HCT116 (cell line): ENCODE measurements around the gene TDRD9. TPM values are rescaled to one million over a fixed set of nuclear protein-coding genes. Genes with fewer than 3 reads are reported as not detected.

Experiments used
- ATAC-seq: fragments of 200-7000 bp; cut with Tn5 transposase; 2 replicates; pipeline ENCODE4 v1.9.1; 2020; ENCODE audit warnings: mild to moderate bottlenecking, moderate library complexity
- BruUV-seq: library from RNA; stranded (reverse); fragments of 400-500 nt; replicated peaks from 2 replicates; lab custom pipeline; 2021; lab: Mats Ljungman, UMichigan
- CTCF ChIA-PET: fragments of 300-600 bp; sonication (Branson Sonifier 250); formaldehyde crosslinking; loops from one replicate; lab custom pipeline; 2021; ENCODE audit warnings: antibody characterized with exemption; lab: Charles Lee
- POLR2A ChIA-PET: fragments of 300-600, 350-600 bp; sonication (Branson Sonifier 250); formaldehyde crosslinking; loops from one replicate; lab custom pipeline; 2021; ENCODE audit warnings: antibody characterized with exemption; lab: Charles Lee
- RAD21 ChIA-PET, 2 experiments: fragments of 300-600 bp; sonication (Branson Sonifier 250); formaldehyde crosslinking; loops; one replicate each; lab custom pipeline; 2023; ENCODE audit warnings: low total read pairs in 2 of 2; ENCODE audit not compliant: uncharacterized antibody in 2 of 2, unreplicated experiment in 2 of 2, low non-redundant PET in 1 of 2; lab: Charles Lee
- DNase-seq: peaks from one replicate; pipeline ENCODE4 v3.0.0-alpha.2; 2010; ENCODE audit warnings: low read depth, low spot score
- H2AFZ ChIP-seq: fragments of 200-600 bp; shearing (Covaris generic), sonication (generic); 2 replicates; pipeline ENCODE4 v1.6.1; 2017; ENCODE audit warnings: low read depth, mixed run types, mixed read lengths, antibody characterized with exemption, low read length; ENCODE audit not compliant: poor library complexity, severe bottlenecking
- H3K27ac ChIP-seq: 2 replicates; pipeline ENCODE4 v1.5.1; 2012; ENCODE audit warnings: low read depth, low read length
- H3K27me3 ChIP-seq: fragments of 200-600 bp; sonication (generic); 2 replicates; pipeline ENCODE4 v1.6.1; 2016; ENCODE audit warnings: mixed run types, low read length, mixed read lengths; ENCODE audit not compliant: insufficient read depth
- H3K36me3 ChIP-seq, 2 experiments: fragments of 200-500 bp in 1 of 2; fragments of 200-600 bp in 1 of 2; sonication (Bioruptor generic) in 1 of 2; sonication (generic) in 1 of 2; 2 replicates each; pipeline versions ENCODE4 v1.5.1 to v1.6.1; 2014 to 2016; ENCODE audit warnings: low read length in 2 of 2, inconsistent platforms in 1 of 2, mixed read lengths in 1 of 2, mixed run types in 1 of 2; ENCODE audit not compliant: insufficient read depth in 2 of 2, control insufficient read depth in 1 of 2
- H3K4me1 ChIP-seq, 2 experiments: fragments of 200-600 bp in 1 of 2; sonication (generic) in 1 of 2; 2 replicates each; pipeline versions ENCODE4 v1.5.1 to v1.6.1; 2012 to 2017; ENCODE audit warnings: low read length in 2 of 2, inconsistent platforms in 1 of 2, mild to moderate bottlenecking in 1 of 2, mixed read lengths in 1 of 2, mixed run types in 1 of 2, moderate library complexity in 1 of 2; ENCODE audit not compliant: insufficient read depth in 2 of 2, control insufficient read depth in 1 of 2
- H3K4me2 ChIP-seq: fragments of 200-600 bp; sonication (generic); 2 replicates; pipeline ENCODE4 v1.6.1; 2017; ENCODE audit warnings: mixed run types, low read length, mixed read lengths
- H3K4me3 ChIP-seq, 2 experiments: fragments of 200-600 bp in 1 of 2; sonication (generic) in 1 of 2; replicated peaks in 1 of 2; 2 replicates each; pipeline ENCODE4 v1.5.1; 2011 to 2016; ENCODE audit warnings: low read length in 2 of 2, control low read depth in 1 of 2, low read depth in 1 of 2, mild to moderate bottlenecking in 1 of 2, mixed read lengths in 1 of 2, mixed run types in 1 of 2
- H3K79me2 ChIP-seq: fragments of 200-600 bp; sonication (generic); 2 replicates; pipeline ENCODE4 v1.6.1; 2017; ENCODE audit warnings: mild to moderate bottlenecking, mixed run types, low read length, moderate library complexity, mixed read lengths; ENCODE audit not compliant: insufficient read depth
- H3K9ac ChIP-seq: fragments of 200-600 bp; sonication (generic); 2 replicates; pipeline ENCODE4 v1.6.1; 2016; ENCODE audit warnings: low read length, mixed read lengths
- H3K9me2 ChIP-seq: fragments of 200-600 bp; sonication (generic), shearing (Covaris generic); 2 replicates; pipeline ENCODE4 v1.6.1; 2017; ENCODE audit warnings: mixed run types, mild to moderate bottlenecking, moderate library complexity; ENCODE audit not compliant: insufficient read depth
- H3K9me3 ChIP-seq, 2 experiments: fragments of 200-500 bp in 1 of 2; fragments of 200-600 bp in 1 of 2; sonication (Bioruptor generic) in 1 of 2; sonication (generic) in 1 of 2; 2 replicates each; pipeline ENCODE4 v1.6.1; 2014 to 2017; ENCODE audit warnings: low read length in 2 of 2, mixed read lengths in 2 of 2, inconsistent platforms in 1 of 2, low read depth in 1 of 2, mild to moderate bottlenecking in 1 of 2, mixed run types in 1 of 2, moderate library complexity in 1 of 2; ENCODE audit not compliant: control insufficient read depth in 1 of 2, insufficient read depth in 1 of 2
- H4K20me1 ChIP-seq: fragments of 200-600 bp; sonication (generic), shearing (Covaris generic); 2 replicates; pipeline ENCODE4 v1.6.1; 2017; ENCODE audit warnings: mixed run types, mild to moderate bottlenecking, moderate library complexity; ENCODE audit not compliant: insufficient read depth
- CBX3 ChIP-seq: IDR thresholded peaks from 2 replicates; pipeline ENCODE4 v1.6.1; 2012; ENCODE audit warnings: low read depth
- EGR1 ChIP-seq: IDR thresholded peaks from 2 replicates; pipeline ENCODE4 v1.6.1; 2012; ENCODE audit warnings: low read depth
- EZH2phosphoT487 ChIP-seq: fragments of 200-600 bp; IDR thresholded peaks from 2 replicates; pipeline ENCODE4 v1.6.1; 2018; ENCODE audit warnings: antibody characterized with exemption, borderline replicate concordance
- JUND ChIP-seq: IDR thresholded peaks from 2 replicates; pipeline ENCODE4 v1.6.1; 2012
- POLR2A ChIP-seq: IDR thresholded peaks from 2 replicates; pipeline ENCODE4 v1.7.0; 2011; ENCODE audit warnings: borderline replicate concordance; ENCODE audit not compliant: insufficient read depth, insufficient read length; ENCODE audit errors: extremely low read depth
- POLR2AphosphoS5 ChIP-seq: IDR thresholded peaks from 2 replicates; pipeline ENCODE4 v1.6.1; 2011; ENCODE audit warnings: mild to moderate bottlenecking, low read depth, low read length, moderate library complexity
- SIN3A ChIP-seq: IDR thresholded peaks from 2 replicates; pipeline ENCODE4 v1.6.1; 2012; ENCODE audit warnings: low read depth
- SP1 ChIP-seq: IDR thresholded peaks from 2 replicates; pipeline ENCODE4 v1.6.1; 2012; ENCODE audit warnings: low read depth
- SRF ChIP-seq: IDR thresholded peaks from 2 replicates; pipeline ENCODE4 v1.6.1; 2012; ENCODE audit warnings: low read depth
- intact Hi-C: fragments of 100-400 bp; cut with micrococcal nuclease; formaldehyde crosslinking; loops from 2 replicates; pipeline ENCODE4 v1.10.0; 2022
- total RNA-seq: library from RNA; stranded (reverse); gene quantifications from one replicate; pipeline ENCODE4 v1.2.1, GENCODE V29; 2021; ENCODE audit not compliant: unreplicated experiment
- TF ChIP-seq, protein P1 (sequence below): IDR thresholded peaks from 2 replicates; pipeline ENCODE4 v1.6.1; 2012

The TDRD9 gene
- total RNA-seq, 1 experiment from 2014 or later = not detected

DNA sequence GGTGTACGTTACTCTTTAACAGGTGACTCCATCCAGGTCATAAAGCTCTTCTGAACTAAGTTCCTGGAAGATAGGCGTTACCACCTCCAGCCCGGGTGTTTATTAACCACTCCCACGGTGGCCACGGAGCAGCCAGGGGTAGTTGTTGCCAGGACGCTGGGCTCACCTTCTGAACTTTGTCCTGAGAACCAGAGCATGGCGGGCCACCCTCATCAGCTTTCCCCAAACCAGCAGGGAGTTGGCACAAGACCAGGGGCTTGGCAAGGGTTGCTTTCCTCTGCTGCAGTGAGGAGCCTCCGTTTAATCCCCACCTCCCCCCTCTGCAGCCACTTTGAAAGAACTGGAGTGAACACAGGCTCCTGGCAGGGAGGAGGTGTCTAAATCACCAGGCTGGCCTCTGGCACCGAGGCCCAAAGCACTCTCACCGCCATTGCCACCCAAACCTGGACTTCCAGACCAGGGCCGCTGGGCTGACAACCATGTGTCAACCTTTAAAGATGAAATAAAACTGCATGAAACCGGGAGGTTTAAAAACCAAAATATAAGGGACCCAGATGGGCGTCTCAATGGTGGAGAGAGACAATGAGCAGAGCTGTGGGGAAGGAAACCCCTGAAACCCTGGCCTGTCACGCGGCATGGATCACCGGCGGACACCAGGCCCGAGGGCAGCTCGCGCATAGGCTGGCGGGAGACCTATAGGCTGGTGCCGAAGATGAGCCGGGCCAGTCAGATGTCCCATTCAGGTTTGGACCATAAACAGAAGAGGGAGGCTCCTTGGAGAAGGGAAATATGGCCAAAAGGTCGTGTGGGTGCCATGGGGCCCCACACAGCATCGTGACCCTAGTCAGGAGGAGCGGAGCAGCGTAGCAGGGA is 30.9 kb upstream of the TDRD9 start:
- Histone ChIP-seq H4K20me1 (no peaks in the 10 kb centered on the region), H3K27me3 (no peaks in the 10 kb centered on the region), H3K4me2 (no peak overlapping the region), H3K4me3 (no peak overlapping the region), H3K27ac (no peak overlapping the region), H3K79me2 (no peaks in the 10 kb centered on the region), H3K9me2 (no peaks in the 10 kb centered on the region), H3K9ac (no peak overlapping the region), H3K4me1 (peaks cover 8 to 22% of the 10 kb centered on the region in 2 experiments; a peak in 3 of 4 replicates), H3K36me3 (no peaks in the 10 kb centered on the region), H3K9me3 (no peaks in the 10 kb centered on the region; a peak in 1 of 4 replicates), H2AFZ (no peak overlapping the region)
- POLR2A ChIA-PET = no interaction called here
- intact Hi-C loops = no loop called here
- ATAC-seq (no peak), DNase-seq (no peak)
- RAD21 ChIA-PET = no interaction called here
- CTCF ChIA-PET = no interaction called here
- BruUV-seq = no TSS peak
- TF ChIP-seq, protein P1, sequence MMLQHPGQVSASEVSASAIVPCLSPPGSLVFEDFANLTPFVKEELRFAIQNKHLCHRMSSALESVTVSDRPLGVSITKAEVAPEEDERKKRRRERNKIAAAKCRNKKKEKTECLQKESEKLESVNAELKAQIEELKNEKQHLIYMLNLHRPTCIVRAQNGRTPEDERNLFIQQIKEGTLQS = no peak
- TF ChIP-seq SIN3A (no peak), POLR2AphosphoS5 (no peak), EGR1 (no peak), CBX3 (no peak), POLR2A (no peak), SRF (no peak), SP1 (no peak), JUND (no peak)

DNA sequence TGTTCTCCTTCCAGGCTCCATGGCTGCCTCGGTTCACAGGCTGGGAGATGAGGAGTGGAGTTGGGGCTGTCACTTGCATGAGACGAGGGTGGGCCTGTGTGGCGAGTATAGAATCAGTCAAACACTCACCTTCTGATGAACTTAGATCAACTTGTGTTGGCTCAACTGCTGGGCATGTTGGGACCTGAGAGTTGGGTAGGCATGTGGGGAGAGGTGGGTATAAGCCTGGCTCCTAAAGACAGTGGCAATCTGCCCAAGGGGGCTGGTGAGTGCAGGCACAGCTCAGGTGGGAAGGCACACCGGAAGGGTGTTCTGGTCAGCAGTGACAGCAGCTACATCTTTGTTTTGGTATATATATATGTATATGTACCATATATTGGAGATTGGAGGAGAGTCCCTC is 30.1 kb upstream of the TDRD9 start:
- Histone ChIP-seq H3K36me3 (no peaks in the 10 kb centered on the region), H3K9me2 (no peaks in the 10 kb centered on the region), H3K27ac (no peak overlapping the region), H3K9me3 (no peaks in the 10 kb centered on the region; a peak in 1 of 4 replicates), H3K4me1 (peaks cover 8 to 22% of the 10 kb centered on the region in 2 experiments; a peak in 3 of 4 replicates), H3K79me2 (no peaks in the 10 kb centered on the region), H2AFZ (no peak overlapping the region), H3K4me3 (no peak overlapping the region), H3K9ac (no peak overlapping the region), H3K27me3 (no peaks in the 10 kb centered on the region), H3K4me2 (no peak overlapping the region), H4K20me1 (no peaks in the 10 kb centered on the region)
- TF ChIP-seq SIN3A (no peak), SP1 (no peak), EZH2phosphoT487 (no peak)
- intact Hi-C loops = no loop called here
- POLR2A ChIA-PET = no interaction called here
- ATAC-seq (no peak), DNase-seq (no peak)
- no TSS peak for BruUV-seq
- CTCF ChIA-PET = no interaction called here
- RAD21 ChIA-PET = no interaction called here
